Limb (tissue), 2 donors: Measurements from ENCODE around the gene IL1R1.

Source experiments
- DNase-seq, 2 donors: peaks; one replicate each; pipeline ENCODE4 v3.0.0-alpha.2; 2016; ENCODE audit errors: extremely low spot score in 2 of 2

IL1R1 gene

DNA sequence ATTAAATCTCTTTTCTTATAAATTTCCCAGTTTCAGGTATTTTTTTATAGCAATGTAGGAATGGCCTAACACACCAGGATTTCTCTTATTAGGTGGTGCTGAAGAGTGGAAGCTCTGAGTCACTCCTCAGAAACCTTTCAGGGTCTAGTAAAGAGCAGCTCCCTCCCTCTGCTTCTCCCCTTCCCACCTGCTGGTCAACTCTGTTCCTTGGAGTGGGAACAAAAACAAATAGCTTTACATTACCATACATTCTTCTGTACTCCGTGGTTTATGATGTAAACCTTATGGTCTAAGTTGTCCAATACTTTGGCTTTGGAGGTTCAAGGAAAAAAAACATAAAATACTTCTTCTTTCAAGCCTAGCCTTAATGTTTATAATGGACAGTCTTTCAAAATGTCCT lies 2.7 kb upstream of the IL1R1 start:
- DNase-seq = no peak

DNA sequence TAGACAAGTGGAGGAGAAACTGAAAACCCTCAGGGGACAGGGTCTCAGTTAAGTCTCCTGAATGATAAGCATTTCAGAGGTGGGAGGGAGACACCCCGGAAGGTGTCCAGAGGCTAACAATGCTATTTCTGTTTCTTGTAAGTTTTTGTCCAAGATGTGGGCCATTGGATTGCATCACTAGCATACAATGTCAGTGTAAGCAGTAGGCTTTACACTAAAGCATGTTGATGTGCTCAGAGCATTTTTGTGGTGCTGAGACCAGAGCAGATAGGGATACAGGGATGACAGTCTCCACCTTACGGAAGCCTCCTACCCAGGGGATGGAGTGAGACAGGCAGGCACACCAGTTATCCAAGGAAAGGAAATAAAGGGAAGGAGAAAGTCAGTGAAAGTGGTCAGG lies 2.2 kb upstream of the IL1R1 start:
- no peak for DNase-seq

DNA sequence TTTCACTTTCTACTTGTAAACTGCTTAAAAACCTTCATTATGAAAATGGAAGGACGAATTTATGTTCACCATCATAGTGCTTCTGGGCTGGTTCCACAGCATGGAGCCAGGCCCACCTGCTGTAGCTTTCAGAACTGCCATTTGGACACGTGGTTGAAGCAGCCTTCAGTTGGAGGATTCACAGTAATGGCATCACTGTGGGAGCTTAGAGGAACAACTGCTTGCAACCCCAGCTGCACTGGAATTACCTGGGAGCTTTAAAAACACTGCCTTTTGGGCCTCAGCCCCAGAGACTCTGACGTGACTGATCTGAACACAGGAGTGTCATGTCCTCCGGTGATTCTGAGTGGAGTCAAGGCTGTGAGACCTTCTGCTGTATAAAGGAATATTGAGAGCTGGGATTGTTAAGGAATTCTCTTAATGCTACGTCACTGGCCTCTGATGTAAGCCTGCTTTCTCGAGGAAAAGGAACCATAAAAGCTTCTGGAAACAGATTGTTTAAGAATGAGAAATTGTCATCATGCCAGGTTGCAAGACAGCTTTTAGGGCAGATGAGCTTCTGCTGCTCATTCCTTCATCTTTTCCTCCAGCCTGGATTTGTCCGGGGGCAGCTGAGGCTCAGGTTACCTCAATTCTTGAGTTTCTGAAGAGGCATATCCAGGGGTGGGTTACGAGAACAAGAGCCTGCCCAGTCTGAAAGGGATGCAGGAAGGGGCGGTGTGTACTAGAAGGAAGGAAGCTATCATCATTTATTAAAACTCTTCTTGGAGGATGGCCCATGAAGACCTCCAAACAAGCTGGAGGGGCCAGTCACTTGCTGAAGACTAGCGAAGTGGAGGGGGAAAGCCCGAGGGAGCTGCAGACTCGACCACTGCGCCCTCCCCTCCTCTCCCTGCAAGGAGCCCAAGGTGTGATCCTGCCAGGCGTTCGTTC lies 1.3 kb upstream of the IL1R1 start:
- peak; percentile 53 to 69 for DNase-seq

DNA sequence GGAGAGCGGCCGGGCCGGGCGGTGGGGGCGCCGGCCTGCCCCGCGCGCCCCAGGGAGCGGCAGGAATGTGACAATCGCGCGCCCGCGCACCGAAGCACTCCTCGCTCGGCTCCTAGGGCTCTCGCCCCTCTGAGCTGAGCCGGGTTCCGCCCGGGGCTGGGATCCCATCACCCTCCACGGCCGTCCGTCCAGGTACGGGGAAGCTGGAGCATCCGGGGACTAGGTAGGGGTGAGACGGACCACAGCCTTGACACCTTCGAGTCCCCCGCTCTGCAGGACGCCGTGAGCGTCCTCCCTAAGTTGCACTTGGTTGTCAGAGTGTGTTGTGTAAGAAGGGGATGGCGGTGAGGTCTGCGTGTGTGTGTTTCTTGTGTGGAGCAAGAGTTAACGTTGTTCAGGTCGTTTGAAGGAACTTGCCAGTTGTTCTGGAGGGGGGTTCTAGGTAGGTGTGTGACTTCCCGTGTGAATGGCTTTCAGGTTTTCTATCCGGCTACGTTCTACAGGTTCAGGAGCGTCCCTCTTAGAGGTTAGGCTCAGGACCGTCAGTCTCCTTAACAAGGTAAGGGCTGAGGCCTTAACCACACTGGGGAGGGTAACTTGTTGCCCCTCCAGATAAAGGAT lies 393 bp downstream of the IL1R1 start:
- DNase-seq = peak in 1 of 2 donors; percentile 25

DNA sequence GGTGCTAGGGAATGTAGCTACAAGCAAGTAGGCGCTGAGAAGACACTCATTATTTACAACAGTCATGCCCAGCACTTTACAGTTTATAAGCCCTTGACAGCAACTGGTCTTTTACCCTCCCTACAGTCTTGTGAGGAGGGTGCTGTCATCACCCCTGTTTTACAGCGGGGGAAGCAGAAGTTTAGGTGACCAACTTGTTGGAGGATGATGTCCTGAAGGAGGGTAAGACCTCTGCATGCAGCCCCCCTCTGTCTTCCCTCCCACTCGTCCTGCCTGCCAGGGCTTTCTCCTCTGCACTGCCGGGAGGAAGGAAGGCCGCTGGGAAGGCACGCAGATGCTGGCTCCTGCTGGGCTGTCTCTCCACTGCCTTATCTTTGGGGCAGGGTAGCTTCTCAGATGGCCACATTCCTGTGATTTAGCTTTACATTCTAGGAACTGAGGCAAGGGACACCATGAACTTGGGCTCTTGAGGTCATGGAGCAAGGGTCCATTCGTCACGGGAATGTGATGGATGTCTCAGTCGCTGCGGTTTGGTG lies 972 bp downstream of the IL1R1 start:
- no peak for DNase-seq

DNA sequence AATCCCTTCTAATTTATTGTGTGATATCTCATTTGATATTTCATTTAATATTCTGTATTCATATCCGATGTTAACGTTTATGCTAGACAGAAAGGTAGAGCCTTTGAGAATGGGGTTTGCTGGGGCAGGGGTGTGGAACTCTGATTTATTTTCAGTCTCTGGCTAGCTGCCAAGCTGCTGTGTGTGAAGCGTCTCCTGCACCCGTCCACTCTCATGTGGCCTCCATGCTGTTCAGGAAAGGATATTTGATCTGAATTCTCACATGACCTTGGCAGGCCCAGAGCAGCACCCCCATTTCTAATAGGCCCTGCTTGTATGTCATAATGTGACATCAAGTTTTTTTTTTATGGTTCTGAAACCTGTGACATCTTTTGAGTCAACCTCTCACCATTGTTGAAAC lies 1.6 kb downstream of the IL1R1 start:
- no peak for DNase-seq

DNA sequence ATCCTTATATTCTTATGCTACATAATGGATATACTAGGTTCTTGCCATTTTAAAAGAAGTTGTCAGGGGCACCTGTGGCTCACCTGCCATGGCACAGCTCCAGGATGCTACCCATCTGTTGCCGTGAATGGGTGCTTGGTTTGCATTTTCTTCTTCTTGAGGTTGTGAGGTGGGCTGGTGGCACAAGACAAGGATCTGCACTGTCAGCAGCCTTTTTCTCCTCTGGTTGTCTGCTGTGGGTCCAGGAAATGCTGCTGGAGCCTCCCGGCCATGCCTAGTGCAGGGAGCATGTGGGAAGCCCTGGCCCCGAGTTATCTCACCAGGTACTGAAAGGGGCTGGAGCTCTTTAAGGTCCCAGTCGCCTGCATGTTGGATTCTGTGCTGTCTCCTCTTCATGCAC lies 2.6 kb downstream of the IL1R1 start:
- no peak for DNase-seq

DNA sequence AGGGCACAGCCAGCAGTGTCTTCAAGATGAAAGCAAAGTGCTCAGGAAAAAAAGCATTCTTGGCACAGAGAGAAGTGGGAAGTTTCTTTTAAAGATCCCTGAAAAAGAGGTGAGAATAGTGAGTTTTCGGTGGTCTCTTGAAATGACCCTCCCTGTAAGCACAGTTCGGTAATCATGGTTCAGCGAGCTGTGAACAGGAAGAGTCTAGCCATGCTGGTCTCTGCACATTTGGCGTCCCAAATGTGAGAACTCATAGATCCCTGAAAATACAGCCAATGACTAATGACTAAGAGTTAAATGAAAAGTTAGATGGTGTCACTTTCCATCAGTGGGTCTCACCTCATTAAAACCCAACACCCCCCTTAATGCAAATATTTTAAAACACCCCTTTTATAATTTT lies 3.4 kb downstream of the IL1R1 start:
- no peak for DNase-seq

DNA sequence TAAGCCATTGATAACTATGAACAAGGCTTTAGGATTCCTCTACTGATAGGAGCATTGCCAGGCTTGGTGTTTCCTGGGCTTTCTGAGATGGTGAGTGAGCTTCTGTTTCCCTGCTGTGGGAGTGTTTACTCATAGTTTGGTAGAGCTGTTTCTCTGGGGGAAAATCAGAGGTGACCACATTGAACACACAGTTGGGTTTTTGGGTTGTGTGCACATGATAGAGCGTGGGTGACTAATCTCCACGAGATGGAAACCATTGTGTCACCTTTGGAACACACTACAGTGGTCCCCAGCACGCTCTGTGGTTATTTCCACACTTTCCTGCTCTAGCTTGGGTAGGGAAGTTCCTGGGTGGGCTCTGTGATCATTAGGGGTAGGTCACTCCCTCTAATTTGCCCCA lies 5.4 kb downstream of the IL1R1 start:
- no peak for DNase-seq

DNA sequence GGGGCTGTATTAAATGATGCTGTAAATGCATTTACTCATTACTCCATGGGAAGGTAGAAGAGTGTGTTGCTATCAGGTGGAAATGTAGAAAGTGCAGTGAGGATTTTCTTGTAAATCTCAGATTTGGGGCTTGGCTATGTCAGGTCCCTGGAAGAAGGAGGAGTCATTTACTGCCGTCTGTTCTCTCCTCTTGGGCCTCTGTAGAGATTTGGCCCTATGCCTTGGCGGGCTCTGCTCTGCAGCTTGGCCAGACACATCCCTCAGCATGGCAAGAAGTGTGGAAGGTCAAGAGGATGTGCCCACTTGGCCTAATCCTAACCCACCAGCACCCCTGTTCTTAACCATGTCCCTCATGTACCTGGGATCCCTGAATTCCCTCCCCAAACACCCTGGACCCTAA lies 6.7 kb downstream of the IL1R1 start:
- no peak for DNase-seq

DNA sequence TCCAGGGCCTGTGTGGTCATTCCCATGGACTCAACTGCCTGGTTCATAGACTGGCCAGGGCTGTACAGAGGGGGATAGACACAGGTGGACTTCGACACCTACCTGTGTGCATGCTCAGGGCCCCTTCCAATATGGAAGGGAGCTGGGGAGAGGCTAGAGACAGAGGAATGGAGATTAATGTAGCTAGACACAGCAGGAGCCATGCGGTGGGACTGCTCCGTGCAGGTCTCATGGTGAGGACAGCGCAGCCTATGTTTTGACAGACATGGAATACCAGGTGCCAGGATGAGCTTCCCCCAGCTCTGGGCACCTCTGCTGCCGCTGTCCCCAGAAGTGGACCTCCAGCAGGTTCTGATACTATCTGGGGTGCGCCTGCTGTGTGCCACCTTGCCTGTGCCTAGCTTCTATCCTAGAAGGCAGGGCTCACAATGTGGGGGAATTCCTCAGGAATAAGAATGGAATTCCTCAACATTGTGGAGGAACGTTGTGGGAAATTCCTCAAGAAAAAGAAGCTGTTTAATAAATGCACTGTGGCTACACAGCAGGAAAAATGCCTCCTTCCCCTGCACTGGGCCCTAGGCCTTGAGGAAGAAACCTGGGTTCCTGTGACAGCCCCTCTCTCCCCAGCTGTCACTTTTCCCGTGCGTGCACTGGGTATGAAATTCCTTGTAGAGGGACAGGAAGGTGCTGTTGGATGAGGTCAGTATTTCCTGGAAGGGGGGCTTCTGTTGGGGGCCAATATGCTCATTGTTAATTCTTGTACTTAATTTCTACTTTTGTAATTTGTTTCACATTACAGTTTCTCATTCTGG lies 7.3 kb downstream of the IL1R1 start:
- DNase-seq = no peak

DNA sequence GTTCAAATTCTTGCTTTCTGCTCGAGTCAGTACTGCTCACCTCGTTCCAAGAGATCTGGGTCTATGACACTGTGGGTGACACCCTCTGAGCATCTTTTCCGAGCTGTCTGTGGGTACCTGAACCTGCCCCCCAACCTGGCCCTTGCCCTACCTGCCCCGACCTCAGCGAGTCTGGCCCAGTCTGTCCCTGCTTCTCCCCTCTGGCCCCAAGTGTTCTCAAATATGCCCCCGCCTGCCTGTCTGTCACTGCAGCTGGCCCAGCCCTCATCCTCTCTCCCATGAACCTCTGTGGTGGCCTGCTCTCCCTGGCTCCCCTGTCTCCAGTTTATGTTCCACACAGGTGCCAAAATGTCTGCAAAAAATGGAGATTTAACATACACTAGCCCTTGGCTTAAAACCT lies 11.8 kb downstream of the IL1R1 start:
- DNase-seq = no peak

DNA sequence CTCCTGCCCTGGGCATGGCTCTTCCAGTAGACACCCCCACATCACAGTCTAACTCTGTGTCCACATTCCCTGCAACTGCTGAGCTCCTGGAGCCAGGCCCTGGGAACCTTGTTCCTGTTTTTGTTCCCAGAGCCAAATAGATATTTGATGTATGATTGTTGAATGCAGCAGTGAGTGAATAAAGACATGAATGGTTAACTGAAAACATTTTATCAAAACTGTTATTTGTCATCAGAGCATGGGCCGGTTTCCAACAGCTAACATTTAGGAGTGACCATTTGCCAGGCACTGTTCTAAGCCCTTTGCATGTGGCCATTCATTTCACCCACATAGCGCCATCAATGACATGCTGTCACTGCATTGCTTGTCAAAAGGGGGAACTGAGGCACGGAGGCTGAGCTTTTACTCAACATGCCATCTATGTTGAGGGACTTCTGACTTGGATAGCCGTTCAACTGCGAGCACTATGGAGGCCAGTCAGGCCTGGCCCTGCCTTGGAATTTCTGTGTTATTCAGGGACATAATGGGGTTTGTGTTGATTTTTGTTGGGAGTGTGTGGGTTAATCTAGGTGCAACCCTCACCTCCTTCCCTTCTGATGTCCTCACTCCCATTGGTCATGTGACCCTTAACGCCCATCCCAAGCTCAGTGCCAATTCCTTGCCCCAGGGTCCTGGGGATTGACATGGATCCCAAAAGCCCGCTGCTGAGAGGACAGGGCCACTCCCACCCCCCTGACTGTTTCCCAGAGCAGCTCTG lies 12.6 kb downstream of the IL1R1 start:
- no peak for DNase-seq

DNA sequence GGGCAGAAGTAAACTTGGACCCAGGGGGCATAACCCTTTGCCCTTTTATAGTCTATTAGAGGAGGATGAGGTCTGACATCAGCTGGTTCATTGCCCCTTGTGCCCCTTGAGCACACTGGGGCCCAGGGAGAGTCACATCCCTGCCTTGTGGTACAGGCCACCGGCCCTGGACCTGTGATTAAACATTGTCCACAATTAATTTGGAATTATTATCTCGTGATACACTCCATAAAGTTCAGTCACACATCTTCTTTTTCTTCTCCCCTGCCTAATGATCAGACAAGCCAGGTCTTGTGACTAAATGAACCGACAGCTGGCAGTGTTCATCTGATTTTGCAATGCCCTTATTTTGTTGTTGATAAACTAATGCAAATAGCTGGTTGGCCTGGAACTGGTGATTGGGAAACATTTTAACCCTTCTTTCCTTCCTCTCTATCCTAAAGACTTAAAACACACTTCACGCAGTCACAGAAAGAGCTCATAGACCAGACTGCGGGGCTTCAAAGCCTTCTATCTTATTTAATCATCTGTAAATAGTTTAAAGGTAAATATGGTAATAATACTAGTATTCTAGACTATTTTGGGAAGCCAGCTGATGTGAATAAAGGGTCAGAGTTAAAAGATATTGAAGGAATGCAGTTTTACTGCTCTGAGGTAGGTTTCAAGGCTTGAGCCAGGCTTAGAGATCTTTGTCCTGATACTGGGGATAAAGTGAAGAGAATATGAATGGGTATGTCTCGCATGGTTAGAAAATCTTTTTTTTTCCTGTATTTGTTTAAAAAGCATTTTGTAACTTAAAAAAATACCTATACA lies 13.4 kb downstream of the IL1R1 start:
- DNase-seq = no peak

DNA sequence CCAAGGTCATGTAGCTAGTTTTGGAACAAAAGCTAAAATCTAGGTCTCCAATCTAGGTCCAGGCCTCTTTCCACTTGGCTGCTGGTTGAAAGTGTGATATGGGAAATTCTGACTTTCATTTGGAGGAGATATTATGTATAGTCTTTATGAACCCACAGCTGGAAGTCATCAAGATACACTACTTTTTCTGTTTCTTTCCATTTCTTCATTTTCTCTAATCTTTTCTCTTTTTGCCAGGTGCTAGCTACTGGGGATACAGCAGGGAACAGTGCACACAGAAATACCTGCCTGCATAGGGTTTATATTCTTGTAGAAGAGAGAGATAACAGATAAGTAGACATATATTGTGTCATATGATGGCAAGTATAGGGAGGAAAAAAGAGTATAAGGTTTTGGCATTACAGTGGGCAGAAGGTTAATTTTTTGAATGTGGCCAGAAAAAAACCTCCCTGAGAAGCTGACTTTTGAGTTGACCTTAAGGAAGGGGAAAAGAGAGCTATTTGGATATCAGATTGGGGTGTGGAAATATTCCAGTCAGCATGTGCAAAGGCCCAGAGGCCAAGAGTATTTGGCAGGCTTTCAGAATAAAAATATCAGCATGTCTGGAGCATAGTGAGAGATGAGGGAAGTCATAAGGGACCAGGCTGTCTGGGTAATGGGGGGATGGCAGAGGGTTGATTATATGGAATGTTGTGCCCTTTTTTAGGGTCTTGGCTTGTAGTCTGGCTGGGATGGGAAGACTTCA lies 15.6 kb downstream of the IL1R1 start:
- no peak for DNase-seq

DNA sequence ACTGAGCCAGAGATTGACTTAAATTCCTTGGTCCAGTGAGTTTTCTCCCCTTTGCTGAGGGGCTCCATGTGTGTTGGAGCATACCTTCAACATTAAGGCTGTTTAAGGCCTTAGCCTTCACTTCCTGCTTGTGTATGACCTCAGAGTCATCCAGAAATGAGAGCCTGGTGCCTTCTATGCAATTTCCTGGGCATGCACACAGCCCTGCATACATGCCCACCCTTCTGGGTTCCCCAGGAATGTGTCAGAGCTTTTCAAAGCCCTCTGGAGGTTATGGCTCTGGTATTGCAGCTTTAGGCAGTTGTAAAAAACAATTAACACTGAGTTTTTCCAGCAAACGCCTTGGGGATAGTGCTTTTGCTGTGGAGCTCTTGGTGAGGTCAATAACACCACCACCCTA lies 16.7 kb downstream of the IL1R1 start:
- no peak for DNase-seq

DNA sequence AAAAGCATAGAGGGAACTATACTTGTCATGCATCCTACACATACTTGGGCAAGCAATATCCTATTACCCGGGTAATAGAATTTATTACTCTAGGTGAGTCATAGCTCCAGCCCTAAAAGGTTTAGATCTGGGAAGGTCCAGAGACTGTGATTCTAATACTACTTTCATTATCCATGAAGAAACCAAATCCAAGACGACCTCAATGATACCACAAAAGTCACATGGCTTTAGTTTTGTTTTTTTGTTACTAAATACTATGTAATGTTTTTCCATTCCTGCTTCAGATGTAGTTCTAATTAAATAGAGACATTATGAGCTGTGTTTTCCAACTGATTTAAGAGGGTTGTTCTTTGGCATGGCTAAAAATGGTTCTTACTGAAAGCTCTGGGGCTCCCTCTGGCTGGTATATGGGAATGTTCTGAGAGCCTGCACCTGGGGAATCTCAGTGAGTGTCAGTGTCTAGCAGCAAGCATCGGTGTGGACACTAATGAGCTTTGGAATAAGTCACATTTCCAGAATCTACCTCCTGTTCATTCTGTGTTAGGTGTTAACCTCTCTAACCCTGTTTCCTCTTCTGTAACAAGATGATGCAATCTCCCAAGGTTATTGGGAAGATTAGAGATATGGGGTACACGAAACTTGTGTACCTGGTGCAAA lies 23.8 kb downstream of the IL1R1 start:
- no peak for DNase-seq

DNA sequence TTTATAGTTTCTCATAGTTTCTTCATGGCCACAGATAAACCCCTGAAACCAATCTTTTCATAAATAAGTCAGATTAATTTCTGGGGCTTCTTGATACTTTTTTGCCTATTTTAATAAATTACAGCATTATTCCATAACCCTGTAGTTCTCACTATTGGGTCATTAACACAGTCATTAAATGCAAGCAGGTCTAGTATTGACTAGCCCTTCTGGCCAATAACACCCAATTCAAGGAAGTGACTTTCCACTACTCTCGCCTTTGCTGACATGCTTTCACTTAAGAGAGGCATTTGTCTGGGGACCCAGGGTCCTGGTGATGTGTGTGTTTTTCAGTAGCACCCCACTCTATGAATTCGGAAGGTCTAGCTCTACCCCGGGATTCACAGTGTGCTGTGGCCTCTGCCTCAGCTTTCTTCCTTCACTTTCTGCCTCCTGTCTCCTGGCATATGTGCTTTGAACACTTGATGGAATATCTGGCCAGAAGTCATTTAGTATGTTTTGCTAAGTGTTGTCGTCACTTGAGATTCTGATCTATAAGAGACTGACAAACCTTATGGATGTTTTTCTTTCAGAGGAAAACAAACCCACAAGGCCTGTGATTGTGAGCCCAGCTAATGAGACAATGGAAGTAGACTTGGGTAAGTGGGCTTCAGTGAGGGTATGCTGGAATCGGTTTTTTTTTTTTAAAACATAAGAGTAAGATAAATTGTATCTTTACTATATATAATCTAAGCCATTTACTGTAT lies 25.7 kb downstream of the IL1R1 start:
- no peak for DNase-seq
